Adrenal gland (tissue), 12 donors: ENCODE data around the gene BEST2. TPM values are rescaled to one million over a fixed set of nuclear protein-coding genes. Genes with fewer than 3 reads are reported as not detected.

Experiments used
- DNase-seq, 7 donors: peaks; one replicate each; pipeline ENCODE4 v3.0.0-alpha.2; 2019 to 2020
- H3K27ac ChIP-seq, 5 donors: fragments of 200-600 bp; sonication (generic) in 4 of 5; 1 replicate in 3 of 5; 2 replicates in 2 of 5; pipeline versions ENCODE4 v1.5.1 to v1.8.0; 2016 to 2020; ENCODE audit warnings: mild to moderate bottlenecking in 1 of 5
- H3K27me3 ChIP-seq: fragments of 200-600 bp; 2 replicates; pipeline ENCODE4 v1.8.0; 2021
- H3K36me3 ChIP-seq, 2 donors: fragments of 200-600 bp; replicated peaks in 1 of 2; 1 replicate in 1 of 2; 2 replicates in 1 of 2; pipeline versions ENCODE4 v1.5.1 to v1.8.0; 2018 to 2022
- H3K4me1 ChIP-seq, 2 donors: fragments of 200-600 bp; replicated peaks in 1 of 2; 1 replicate in 1 of 2; 2 replicates in 1 of 2; pipeline versions ENCODE4 v1.5.1 to v1.8.0; 2018 to 2021
- H3K4me3 ChIP-seq, 4 donors: fragments of 200-600 bp; sonication (generic) in 3 of 4; one replicate each; pipeline ENCODE4 v1.5.1; 2016 to 2018
- H3K9me3 ChIP-seq, 3 donors: fragments of 200-600 bp; sonication (generic) in 1 of 3; replicated peaks in 1 of 3; 1 replicate in 2 of 3; 2 replicates in 1 of 3; pipeline versions ENCODE4 v1.5.1 to v1.8.0; 2016 to 2021
- CTCF ChIP-seq, 6 experiments: fragments of 450-650 bp in 4 of 6; fragments of 200-600 bp in 2 of 6; sonication (generic) in 1 of 6; IDR thresholded peaks; 1 replicate in 5 of 6; 2 replicates in 1 of 6; pipeline versions ENCODE4 v1.5.1 to v1.8.0; 2016 to 2021; ENCODE audit warnings: antibody characterized with exemption in 6 of 6, mild to moderate bottlenecking in 2 of 6, moderate library complexity in 1 of 6
- POLR2A ChIP-seq, 2 donors: fragments of 450-650 bp; IDR thresholded peaks; one replicate each; pipeline ENCODE4 v1.6.1; 2017; ENCODE audit warnings: antibody characterized with exemption in 2 of 2, mild to moderate bottlenecking in 2 of 2, moderate library complexity in 1 of 2
- WGBS, 4 donors: extraction: QIAGEN DNeasy Blood & Tissue Kit in 2 of 4; methylation state at CpG; one replicate each; pipeline versions ENCODE4 v1.1.5 to v1.1.7; 2013 to 2017; 5-methylcytosine and 5-hydroxymethylcytosine counted together
- intact Hi-C, 2 donors: fragments of 100-400 bp; cut with DNase I; formaldehyde crosslinking; loops; one replicate each; pipeline versions ENCODE4 v1.14.1 to v1.15.0; 2022 to 2023
- polyA plus RNA-seq, 3 donors: library from polyadenylated mRNA; stranded (reverse); fragments of 200-250 nt in 2 of 3; fragments of 350-450 nt in 1 of 3; fragmentation: Illumina TruSeq in 1 of 3; extraction: RNeasy Lipid Tissue Mini Kit (QIAGEN cat#74804) in 1 of 3; gene quantifications; one replicate each; pipeline ENCODE4 v1.2.3, GENCODE V29; 2013 to 2014
- total RNA-seq, 9 donors: library from RNA; depleted of rRNA in 4 of 9; stranded (reverse); fragments of >200 nt in 4 of 9; fragments of 120-200 nt in 1 of 9; fragmentation: NEBNext Ultra II Directional in 1 of 9; extraction: Animal tissue kit (Norgen Biotek cat#: 25700) in 1 of 9; gene quantifications; one replicate each; pipeline versions ENCODE4 v1.1.0 to v1.2.4, GENCODE V29; 2013 to 2023
- donor health status: healthy with polysubstance abuse.
- donor health status: Bipolar disorder and iron deficiency.
- donor health status: DM: yes; HTN: yes; CAD: no.
- donor health status: DM: no; HTN: no; CAD: no.
- donor health status: DM: no; HTN: no; CAD: no.
- donor health status: DM: yes; HTN: yes; CAD: no.

BEST2 gene
- total and polyA plus RNA-seq, 12 donors = not detected

- no peaks in the 10 kb centered on the region for H3K9me3 ChIP-seq
- H3K4me3 ChIP-seq = no peak overlapping the region
- intact Hi-C loops = no loop called here
- no peaks in the 10 kb centered on the region for H3K27me3 ChIP-seq
- no peaks in the 10 kb centered on the region for H3K36me3 ChIP-seq
- WGBS, 4 donors = 58 to 74% (median 63%) methylated on average over 3 to 4 of the region's 4 CpGs
- H3K27ac ChIP-seq = peak overlapping the region; percentile 69 to 99 (median 97)
- TF ChIP-seq POLR2A (IDR thresholded peaks at IDR 0.05) = no peak
- no peak for TF ChIP-seq CTCF (IDR thresholded peaks at IDR 0.05)
- peaks cover 37 to 63% of the 10 kb centered on the region in 2 donors for H3K4me1 ChIP-seq
- peak in 1 of 7 donors; percentile 55 for DNase-seq
Observed at GRCh38 chr19:12785431-12786031, 33.9 kb downstream of the BEST2 start.

- WGBS, 4 donors = 58 to 76% (median 63%) methylated on average over 4 to 18 of the region's 18 CpGs
Observed at GRCh38 chr19:12786141-12786870, 34.7 kb downstream of the BEST2 start.

GRCh38 chr19:12786952-12787351 lies 35.4 kb downstream of the BEST2 start:
- WGBS, 4 donors = 69 to 87% (median 84%) methylated on average over 3 of the region's 3 CpGs
- no peak overlapping the region for H3K4me3 ChIP-seq
- TF ChIP-seq CTCF (IDR thresholded peaks at IDR 0.05) = no peak
- no peak for TF ChIP-seq POLR2A (IDR thresholded peaks at IDR 0.05)
- peak in 1 of 7 donors; percentile 26 for DNase-seq
- no peaks in the 10 kb centered on the region for H3K36me3 ChIP-seq
- H3K27me3 ChIP-seq = no peaks in the 10 kb centered on the region
- H3K4me1 ChIP-seq = peaks cover 40 to 65% of the 10 kb centered on the region in 2 donors
- no peaks in the 10 kb centered on the region for H3K9me3 ChIP-seq
- intact Hi-C loops = no loop called here
- H3K27ac ChIP-seq = peak overlapping the region; percentile 69 to 99 (median 97)

More at GRCh38 chr19:12786141-12786870, 34.7 kb downstream of the BEST2 start:
- TF ChIP-seq CTCF (IDR thresholded peaks at IDR 0.05) = no peak
- TF ChIP-seq POLR2A (IDR thresholded peaks at IDR 0.05) = no peak
- no peaks in the 10 kb centered on the region for H3K27me3 ChIP-seq
- intact Hi-C loops = no loop called here
- H3K4me3 ChIP-seq = no peak overlapping the region
- peak overlapping the region; percentile 69 to 99 (median 97) for H3K27ac ChIP-seq
- no peaks in the 10 kb centered on the region for H3K36me3 ChIP-seq
- H3K4me1 ChIP-seq = peaks cover 42 to 68% of the 10 kb centered on the region in 2 donors
- DNase-seq = peak; percentile 55 to 83 (median 70)
- no peaks in the 10 kb centered on the region for H3K9me3 ChIP-seq

- no peaks in the 10 kb centered on the region for H3K27me3 ChIP-seq
- no peaks in the 10 kb centered on the region for H3K9me3 ChIP-seq
- intact Hi-C loops = no loop called here
- H3K4me1 ChIP-seq = peaks cover 36 to 61% of the 10 kb centered on the region in 2 donors
- peak in 2 of 7 donors; percentile 20 to 49 for DNase-seq
- TF ChIP-seq CTCF (IDR thresholded peaks at IDR 0.05) = no peak
- TF ChIP-seq POLR2A (IDR thresholded peaks at IDR 0.05) = no peak
- H3K4me3 ChIP-seq = no peak overlapping the region
- WGBS, 4 donors = 72 to 84% (median 77%) methylated on average over 10 of the region's 10 CpGs
- H3K36me3 ChIP-seq = no peaks in the 10 kb centered on the region
- peak overlapping the region; percentile 95 to 99 (median 97) for H3K27ac ChIP-seq
Observed at GRCh38 chr19:12787458-12787857, 35.9 kb downstream of the BEST2 start.
